HG02642 (cell line): ENCODE measurements around the gene UFD1.

Source experiments
- ATAC-seq: cut with Tn5 transposase; IDR thresholded peaks from one replicate; pipeline ENCODE4 v1.9.1; 2021; ENCODE audit warnings: mild to moderate bottlenecking; ENCODE audit not compliant: unreplicated experiment, poor library complexity

The UFD1 gene, protein sequence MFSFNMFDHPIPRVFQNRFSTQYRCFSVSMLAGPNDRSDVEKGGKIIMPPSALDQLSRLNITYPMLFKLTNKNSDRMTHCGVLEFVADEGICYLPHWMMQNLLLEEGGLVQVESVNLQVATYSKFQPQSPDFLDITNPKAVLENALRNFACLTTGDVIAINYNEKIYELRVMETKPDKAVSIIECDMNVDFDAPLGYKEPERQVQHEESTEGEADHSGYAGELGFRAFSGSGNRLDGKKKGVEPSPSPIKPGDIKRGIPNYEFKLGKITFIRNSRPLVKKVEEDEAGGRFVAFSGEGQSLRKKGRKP

DNA sequence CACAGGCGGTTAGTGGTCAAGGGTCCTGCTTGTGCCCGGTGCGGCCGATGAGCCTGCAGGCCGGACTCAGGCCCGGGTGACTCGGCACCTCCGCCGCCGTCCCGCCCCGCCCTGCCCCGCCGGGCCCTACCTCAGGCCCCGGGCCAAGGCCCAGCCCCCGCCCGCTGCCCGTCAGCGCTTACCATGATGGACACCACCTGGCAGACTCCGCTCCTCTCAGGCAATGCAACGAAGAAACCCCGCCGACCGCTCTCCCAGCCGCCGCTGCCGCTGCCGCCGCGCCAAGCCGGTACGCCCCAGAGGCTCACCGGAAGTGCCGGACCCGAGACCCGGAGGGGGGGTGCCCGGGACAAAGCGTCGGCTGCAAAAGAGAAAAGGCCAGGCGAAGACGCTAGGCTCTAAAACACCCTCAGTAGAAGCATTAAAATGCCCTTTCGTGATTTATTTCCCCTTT, at the start of gene UFD1:
UFD1 (minus strand) TSS at position 293 of the 454 bp plus-strand sequence; CDS start at position 185, 108 bp downstream.
- peak; percentile 67 for ATAC-seq

DNA sequence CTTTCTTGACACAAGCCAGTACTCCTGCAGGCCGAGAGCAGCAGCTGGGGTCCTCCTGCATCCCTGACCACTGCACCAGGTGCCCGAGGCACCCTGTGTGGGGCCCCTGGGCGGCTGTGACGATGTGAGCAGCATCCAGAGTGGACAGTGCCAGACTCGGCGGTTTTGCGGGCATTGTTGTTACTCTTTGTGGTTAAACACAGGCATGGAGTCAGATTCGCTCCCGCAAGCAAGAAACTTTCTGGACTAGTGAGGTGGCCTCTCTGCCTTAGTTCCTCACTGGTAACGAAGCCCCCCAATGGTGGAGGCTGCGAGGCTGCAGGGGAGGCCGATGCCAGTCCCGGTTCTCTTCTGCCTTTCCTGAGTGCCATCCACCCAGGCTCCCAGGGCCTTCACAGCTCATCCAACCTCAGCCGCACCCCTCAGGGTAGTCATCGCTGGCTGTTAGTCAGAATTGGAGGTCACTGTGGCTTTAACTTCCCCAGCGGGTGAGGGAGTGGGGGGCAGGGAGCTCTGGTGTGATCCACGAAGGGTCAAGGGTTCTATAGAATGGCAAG, 48.9 kb upstream of the UFD1 start:
- ATAC-seq, result no peak

DNA sequence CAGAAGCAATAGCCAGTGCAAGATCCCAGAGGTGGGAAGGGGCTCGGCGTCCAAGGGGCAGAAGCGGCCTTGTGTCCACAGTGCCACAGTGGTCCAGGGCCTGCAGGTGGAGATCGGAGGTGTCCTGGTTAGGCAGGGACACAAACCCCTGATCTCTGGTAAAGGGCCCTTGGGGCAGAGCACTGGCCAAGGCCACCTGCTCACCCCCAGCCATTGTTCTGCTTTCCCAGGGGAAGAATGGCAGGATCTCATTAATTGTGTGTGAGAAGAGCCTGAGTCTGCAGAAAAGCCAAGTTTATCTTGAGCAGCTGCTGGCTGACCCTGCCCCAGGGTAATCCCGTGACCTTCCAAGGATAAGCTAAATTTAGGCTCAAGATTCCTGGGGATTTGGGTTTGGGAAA, 48.3 kb upstream of the UFD1 start:
- no peak for ATAC-seq

DNA sequence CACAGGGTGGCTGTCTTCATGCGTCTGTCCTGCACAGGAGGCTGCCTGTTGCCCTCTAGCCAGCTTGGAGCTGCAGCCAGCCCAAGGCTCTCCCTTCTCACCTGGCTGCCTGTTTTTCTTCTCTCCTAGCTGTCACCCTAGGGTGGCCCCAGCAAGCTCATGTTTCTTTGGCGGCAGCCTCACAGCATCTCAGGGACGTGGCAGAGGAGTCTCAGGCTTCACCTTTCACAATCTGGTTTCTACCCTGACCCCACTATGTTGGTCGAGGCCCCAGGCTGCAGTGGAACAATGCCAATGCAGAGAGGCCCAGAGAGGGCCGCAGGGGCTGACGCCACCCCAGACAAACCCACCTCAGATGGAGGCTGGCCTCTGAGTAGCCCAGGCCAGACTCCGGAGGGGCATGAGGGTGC, 47.7 kb upstream of the UFD1 start:
- ATAC-seq, result no peak

DNA sequence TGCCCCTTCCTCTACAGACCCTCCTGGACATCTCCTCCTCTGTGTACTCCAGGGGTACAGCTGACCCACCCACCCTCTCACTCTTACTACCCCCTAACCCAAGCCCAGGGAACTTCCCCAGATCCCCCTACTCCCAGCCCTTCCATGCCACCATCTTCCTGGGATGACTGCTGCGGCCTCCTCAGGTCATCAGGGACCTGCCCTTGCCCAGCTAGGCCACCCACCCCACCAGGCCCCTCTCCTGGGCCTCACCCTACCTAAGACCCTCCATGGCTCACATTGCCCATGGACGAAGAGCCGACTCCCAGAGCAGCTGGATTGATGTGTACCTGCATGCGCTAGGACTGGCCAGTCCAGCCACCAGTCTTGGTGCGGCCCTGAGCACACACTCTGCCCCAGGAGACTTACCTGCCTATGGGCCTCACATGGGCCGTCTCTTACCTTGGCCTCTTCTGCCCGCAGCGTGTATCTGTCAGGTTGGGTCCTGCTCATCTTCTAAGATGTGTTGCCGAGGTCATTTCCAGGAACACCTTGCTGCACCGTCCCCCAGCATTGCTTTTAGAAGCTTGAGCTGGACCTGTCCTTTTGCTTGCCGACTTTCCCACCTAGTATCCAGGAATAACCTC, 47.2 kb upstream of the UFD1 start:
- no peak for ATAC-seq

DNA sequence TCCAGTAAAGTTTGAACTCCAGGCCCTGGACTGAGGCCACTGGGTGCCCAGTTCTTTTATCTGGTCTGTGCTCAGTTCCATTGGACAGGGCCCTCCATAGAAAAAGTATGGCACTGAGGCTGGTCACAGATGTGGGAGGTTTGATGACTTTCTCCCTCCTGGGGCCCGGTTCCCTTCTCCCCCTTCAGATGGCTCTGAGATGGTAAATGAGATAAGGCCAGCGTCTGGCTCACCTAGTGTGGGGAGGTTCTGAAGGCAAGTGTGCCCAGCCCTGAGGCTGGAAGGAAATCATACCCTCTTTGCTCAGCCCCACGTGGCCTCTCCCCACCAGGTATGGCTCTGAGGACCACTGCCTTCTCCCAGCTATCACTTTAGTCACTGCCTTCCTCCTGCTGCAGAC, 46.7 kb upstream of the UFD1 start:
- no peak for ATAC-seq

DNA sequence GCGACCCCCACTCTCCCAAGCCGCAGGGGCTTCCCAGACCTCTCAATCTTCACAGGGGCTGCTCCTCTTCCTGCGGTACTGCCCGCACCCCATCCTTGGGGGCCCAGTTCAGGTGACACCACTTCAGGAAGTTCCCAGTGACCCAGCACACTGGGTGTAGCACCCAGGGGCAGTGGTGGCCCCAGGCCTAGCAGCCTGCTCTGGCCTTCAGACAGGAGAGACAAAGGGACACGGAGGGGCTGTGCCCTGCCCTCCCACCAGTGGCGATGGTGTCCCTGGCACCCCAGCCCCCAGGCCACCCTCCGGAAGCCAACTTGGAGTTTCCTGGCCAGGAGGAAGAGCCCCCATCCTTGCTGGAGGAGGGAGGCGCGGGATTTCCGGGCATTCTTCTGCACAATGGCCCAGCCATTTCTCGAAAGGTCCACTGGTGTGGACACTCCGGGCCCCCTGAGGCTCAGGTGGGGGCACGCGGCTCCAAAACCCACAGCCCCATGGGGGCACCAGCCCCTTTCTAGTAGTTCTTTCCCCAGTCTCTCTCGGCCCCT, 46.2 kb upstream of the UFD1 start:
- ATAC-seq, result no peak

DNA sequence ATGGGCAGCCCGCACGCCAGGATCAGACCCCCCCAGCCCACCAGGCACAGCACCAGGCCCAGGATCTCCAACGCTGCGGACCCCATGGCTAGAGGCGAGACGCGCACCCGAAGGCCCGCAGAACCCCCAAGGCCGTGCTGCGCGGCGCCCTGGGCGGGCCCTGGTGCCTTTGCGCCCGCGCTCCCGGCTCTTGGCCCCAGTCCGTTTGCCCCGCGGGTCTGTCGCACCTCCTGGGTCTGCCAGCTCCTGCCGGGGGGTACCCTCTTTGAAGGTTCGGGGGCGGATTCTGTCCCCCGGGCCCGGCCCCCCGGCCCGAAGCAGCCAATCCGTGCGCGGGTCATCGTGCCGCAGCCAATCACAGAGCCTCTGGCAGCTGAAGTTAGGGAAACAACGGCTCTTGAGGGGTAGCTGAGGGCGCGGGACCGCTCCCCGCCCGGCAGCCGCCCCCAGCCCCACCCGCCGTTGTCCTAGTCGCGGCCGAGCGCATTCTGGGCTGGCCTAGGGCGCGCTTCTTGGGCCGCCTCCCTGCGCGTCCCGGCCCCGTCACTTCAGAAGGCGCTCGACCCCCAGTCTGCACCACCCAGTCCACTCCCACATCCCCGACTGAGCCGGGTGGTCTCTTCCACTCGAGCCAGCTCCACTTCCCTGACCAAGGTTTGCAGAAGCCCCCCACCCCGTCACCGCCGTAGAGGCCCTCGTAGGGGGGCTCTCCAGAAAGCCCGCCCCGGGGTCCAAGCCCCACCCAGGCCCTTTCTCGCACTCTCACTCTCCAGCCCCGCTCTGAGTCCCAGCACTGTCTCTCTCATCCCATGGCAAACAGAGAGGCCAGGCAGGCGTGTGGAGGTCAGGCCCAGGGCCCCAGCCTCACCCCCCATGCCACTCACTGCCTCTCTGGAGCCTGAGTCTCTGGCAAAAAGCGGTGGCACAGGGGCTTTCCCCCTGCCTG, 45.5 kb upstream of the UFD1 start, which contains the start of gene CLDN5:
CLDN5 (minus strand) TSS at position 241 of the 946 bp plus-strand sequence; CDS start at position 86, 155 bp downstream.
- ATAC-seq, result no peak

DNA sequence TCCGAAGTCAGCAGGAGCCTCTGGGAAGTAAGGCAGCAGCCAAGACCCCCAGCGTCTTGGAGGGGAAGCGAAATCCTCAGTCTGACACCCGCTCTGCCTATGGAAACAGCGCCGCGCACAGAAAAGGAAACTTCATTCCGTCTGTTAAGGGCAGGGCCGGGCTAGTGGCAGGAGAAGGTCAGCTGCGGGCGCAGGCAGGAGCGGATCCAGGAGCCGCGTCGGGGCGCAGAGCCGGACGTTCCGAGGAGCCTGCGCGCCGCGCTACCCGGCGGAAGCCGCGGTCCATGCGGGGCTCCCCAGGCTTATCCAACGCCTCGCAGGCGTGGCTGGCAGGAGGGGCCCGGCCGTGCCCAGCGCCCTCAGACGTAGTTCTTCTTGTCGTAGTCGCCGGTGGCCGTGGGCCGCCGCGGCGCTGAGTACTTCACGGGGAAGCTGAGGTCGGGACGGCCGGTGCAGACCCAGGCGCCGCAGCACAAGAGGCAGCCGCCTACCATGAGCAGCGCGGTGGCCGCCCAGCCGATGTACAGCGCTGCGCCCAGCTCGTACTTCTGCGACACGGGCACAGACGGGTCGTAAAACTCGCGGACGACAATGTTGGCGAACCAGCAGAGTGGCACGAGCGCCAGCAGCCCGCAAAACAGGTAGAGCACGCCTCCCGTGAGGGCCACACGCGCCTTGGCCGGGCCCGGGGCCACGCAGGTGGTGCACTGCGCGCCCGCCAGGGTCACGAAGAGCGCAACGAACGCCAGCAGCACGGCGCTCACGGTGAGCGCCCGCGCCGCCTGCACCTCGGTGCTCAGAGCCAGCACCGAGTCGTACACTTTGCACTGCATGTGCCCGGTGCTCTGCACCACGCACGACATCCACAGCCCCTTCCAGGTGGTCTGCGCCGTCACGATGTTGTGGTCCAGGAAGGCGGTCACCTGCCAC, 44.5 kb upstream of the UFD1 start:
- no peak for ATAC-seq

DNA sequence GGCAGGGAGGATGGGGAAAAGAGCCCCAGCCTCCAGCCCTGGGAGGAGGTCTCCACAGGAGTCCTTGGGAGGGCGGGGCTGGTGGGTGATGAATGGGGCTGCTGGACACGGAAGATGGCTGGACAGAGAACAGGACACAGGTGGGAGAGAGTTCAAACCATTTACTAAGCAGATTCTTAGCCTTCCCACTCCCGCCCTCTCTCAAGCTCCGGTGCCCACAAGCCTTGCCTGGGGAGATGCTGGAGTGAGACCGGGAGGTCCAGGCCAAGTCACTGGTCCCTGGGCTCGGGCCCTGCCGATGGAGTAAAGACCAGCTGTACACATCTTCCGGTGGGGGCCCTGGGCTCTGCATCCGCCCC, 43.9 kb upstream of the UFD1 start:
- no peak for ATAC-seq

DNA sequence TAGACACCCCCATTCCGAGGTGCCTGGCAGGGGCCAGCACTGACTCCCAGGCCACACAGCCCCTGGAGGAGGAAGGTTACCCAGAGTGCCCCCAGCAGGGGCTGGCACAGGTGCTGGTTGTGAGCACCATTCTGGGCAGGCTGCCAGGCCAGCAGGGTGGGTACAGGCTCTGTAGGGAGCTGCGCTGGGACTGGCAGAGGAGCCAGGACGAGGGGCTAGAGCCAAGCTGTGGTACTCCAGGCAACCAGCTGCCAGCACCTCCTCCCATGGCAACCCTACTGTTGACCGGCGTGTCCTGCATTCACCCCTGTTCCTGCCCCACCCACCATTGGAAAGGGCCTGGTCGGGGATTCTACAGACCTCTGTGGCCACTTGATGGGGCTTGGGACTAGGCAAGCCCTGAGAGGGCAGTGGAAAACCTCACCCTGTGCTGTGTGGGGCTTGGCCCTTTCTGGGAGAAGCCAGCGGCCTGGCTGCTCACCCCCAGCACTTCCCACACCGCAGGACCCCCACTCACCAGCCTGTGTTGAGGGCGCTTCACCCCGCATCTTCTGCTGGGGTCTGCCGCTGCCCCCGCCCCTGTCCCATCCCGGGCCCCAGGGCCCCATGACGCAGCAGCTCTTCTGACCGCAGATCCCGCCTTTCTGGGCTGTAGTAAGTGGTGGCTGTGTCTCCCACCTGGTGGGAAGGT, 43.3 kb upstream of the UFD1 start:
- no peak for ATAC-seq

DNA sequence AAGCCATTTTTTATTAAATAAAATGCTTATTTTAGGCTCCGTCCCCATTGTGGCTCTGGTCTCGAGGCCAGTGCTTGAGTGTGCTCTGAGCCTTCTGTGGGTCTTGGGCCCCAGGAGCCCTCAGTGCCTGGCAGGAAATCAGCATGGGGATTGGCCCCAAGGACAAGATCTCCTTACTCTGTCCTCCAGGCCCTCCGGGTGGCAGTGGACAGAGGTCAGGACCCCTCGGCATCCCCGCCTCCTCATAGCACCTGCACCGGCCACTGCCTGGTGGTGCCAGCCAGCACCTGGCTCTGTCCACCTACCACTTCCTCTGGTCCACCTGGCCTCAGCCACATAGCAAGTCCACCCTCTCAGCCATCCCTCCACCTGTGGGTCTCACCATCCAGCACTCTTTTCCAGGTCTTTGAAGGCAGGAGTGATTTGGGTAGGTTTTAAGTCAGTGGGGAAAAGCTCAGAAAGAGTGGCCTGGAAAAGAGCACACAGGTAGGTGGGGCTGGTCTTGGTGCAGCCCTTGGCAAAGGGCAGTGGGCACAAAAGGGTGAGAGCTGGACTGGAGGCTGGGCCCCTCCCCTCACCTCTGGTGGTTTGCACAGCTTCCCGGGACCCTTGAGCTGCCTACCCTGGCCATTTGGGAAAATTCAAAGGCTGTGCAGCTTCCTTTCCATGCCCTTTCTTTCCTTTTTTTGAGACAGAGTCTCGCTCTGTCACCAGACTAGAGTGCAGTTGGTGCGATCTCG, 41.7 kb upstream of the UFD1 start:
- ATAC-seq, result no peak

DNA sequence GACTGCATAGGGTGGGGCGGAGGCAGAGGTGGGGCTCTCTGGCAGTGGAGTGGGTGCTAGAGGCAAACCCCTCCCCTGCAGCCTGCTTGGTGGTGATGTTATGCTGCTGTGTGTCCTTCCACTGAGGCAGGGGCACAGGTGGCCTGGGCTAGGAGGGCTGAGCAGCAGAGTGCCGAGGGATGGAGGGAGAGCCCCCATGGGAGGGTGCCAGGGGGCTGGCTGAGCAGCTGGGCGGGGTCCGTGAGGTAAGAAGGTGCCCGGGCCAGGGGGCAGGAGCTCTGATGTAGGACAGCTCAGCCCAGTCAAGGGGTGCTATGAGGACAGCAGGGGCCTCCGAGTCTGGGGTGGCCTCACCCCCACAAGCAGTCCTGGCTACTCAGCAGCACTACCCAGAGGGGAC, 41.0 kb upstream of the UFD1 start:
- no peak for ATAC-seq

DNA sequence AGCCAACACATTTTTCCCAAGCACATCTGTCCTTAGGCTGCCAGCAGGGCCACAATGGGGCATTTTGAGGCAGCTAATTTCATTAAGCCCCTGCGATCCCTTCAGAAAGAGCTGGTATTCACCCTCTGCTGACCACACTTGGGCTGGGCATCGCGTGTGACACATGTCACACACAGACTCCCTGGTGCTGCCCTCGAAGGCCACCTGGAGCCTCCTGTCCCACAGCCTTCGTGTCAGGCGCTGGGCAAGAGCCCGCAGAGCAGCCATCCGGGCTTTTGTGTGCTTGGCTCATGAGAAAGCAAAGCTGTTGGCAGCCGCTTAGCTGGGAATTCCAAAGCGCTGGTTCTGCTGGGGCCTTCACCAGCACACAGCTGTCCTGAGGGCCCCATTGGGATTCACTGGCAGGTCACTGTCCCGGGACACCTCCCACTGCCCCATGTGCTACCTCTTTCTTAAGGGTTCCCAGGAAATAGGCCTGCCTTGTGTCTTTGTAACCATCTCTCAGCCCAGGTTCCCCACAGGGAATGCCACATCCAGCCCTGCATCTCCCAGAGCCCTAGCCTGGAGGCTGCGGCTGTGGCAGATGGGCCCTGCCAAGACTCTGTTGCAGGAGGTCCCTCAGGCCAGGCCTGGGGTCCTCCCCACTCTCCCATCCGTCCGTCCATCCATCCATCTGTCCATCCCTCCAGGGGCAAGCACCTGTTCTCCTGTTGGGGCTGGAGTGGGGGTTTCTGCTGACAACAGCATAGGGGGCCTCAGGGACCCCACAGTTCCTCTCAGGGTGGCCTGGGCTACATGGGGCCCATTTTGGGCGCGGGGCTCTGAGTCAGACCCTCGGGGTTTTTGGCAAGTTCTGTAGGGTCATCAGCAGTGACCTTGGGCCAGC, 40.3 kb upstream of the UFD1 start:
- ATAC-seq, result no peak

DNA sequence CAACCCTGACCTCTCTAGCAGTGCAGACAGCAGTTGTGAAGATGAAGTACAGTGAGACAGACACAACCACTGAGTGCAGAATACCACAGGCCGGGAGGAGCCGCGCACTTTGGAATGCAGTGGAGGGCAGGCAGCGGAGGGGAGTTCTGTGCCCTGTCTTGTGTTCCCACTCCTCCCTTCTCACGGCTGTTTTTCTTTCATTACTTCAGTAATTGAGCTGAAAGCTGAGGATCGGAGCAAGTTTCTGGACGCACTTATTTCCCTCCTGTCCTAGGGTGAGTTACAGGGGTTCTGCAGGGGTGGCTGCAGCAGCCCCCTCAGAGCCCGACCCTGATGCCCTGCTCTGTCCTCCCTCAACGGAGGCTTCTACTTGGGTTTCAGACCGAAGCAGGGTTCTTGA, 39.6 kb upstream of the UFD1 start:
- ATAC-seq, result no peak

DNA sequence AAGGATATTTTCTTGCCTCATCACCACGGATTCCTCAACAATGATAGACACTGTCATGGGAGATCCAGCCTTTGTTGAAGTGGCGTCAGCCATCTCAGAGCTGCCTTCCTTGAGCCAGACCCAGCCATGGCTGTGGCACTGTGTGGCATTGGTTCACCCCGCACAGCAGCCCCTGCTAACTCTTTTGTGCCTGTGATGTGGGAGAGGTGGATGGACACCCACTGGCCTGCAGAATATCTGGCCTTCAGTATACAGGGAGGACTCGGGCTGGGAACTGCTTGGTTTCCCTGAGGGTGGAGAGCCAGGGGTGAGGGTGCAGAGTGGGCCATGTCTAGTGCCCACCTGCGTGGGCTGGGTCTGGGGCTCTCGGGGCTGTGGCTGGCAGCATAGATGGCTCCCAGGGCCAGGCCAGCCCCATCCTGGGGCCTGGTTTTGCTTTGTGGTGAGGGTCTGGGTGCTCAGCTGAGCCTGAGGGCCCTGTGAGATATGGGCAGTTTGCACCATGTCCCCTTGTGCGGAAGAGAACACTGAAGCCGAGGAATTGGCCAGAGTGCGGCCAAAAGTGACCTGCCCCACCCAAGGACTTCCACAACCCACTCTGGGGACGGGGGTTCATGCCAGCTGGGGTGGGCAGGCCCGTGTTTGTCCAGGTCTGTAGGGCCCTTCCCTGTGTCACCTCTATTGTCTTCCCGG, 39.1 kb upstream of the UFD1 start:
- ATAC-seq, result no peak

DNA sequence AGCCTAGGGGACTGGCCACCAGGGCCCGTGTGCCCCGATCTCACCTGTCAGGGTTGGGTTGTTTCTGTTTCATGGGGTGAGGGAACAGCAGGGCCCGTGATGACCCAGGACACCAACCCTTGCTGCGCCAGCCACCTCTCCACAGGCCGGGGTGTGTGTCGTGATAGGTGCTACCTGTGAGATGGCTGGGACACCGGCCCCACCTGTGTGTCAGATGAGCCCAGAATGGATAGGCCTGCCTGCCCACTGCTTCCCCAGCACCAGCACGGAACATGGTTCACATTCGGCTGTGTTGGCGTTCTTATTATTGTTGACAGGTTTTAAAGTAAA, 38.1 kb upstream of the UFD1 start:
- no peak for ATAC-seq
